HepG2 (cell line): ENCODE data around the gene DCDC2. TPM values are rescaled to one million over a fixed set of nuclear protein-coding genes. Genes with fewer than 3 reads are reported as not detected.

ENCODE experiments used
- ADNP ChIP-seq: sonication (generic); formaldehyde crosslinking; IDR thresholded peaks from 2 replicates; pipeline ENCODE4 v1.4.0; 2020; ENCODE audit warnings: missing genetic modification reagents
- CHD4 ChIP-seq: fragments of 200-600 bp; sonication (generic); IDR thresholded peaks from 2 replicates; pipeline ENCODE4 v1.7.0; 2017; ENCODE audit warnings: mild to moderate bottlenecking, low read length, borderline replicate concordance
- DPF2 ChIP-seq: sonication (generic); formaldehyde crosslinking; IDR thresholded peaks from 2 replicates; pipeline ENCODE4 v1.4.0; 2020; ENCODE audit warnings: mild to moderate bottlenecking, low read depth, missing genetic modification reagents, borderline replicate concordance
- ETV5 ChIP-seq: IDR thresholded peaks from 2 replicates; pipeline ENCODE4 v1.6.1; 2018; ENCODE audit warnings: missing biosample characterization, missing genetic modification reagents, inconsistent platforms, borderline replicate concordance
- HMGXB4 ChIP-seq, 2 experiments: sonication (generic) in 1 of 2; formaldehyde crosslinking in 1 of 2; IDR thresholded peaks; 2 replicates each; pipeline versions ENCODE4 v1.4.0 to v1.6.1; 2018 to 2020; ENCODE audit warnings: missing genetic modification reagents in 2 of 2, borderline replicate concordance in 1 of 2, low read depth in 1 of 2, mild to moderate bottlenecking in 1 of 2, missing biosample characterization in 1 of 2
- HNF4G ChIP-seq, 2 experiments: sonication (generic) in 1 of 2; formaldehyde crosslinking in 1 of 2; IDR thresholded peaks; 2 replicates each; pipeline versions ENCODE4 v1.4.0 to v1.6.1; 2011 to 2020; ENCODE audit warnings: borderline replicate concordance in 2 of 2, low read depth in 2 of 2, mild to moderate bottlenecking in 2 of 2, low read length in 1 of 2, missing genetic modification reagents in 1 of 2, moderate library complexity in 1 of 2
- ISL2 ChIP-seq: sonication (generic); formaldehyde crosslinking; IDR thresholded peaks from 2 replicates; pipeline ENCODE4 v1.5.0; 2020; ENCODE audit warnings: missing genetic modification reagents
- KDM5A ChIP-seq: fragments of 200-600 bp; sonication (generic); IDR thresholded peaks from 2 replicates; pipeline ENCODE4 v1.7.0; 2018; ENCODE audit warnings: antibody characterized with exemption, mild to moderate bottlenecking, low read length, borderline replicate concordance
- MZF1 ChIP-seq: sonication (generic); formaldehyde crosslinking; IDR thresholded peaks from 2 replicates; pipeline ENCODE4 v1.8.1; 2023; ENCODE audit warnings: mild to moderate bottlenecking, missing genetic modification reagents, borderline replicate concordance
- NCOA2 ChIP-seq: sonication (generic); formaldehyde crosslinking; IDR thresholded peaks from 2 replicates; pipeline ENCODE4 v1.8.0; 2022; ENCODE audit warnings: inconsistent platforms
- PAF1 ChIP-seq: IDR thresholded peaks from 2 replicates; pipeline ENCODE4 v1.6.1; 2016; ENCODE audit warnings: missing genetic modification reagents, missing compliant biosample characterization
- REPIN1 ChIP-seq: sonication (generic); formaldehyde crosslinking; IDR thresholded peaks from 2 replicates; pipeline ENCODE4 v1.8.0; 2022; ENCODE audit warnings: missing genetic modification reagents, low read depth, mild to moderate bottlenecking, borderline replicate concordance
- SNAI1 ChIP-seq: sonication (generic); formaldehyde crosslinking; IDR thresholded peaks from 2 replicates; pipeline ENCODE4 v1.5.0; 2020; ENCODE audit warnings: mild to moderate bottlenecking, missing genetic modification reagents, borderline replicate concordance
- SOX13 ChIP-seq, 3 experiments: fragments of 450-650 bp in 1 of 3; sonication (generic) in 1 of 3; formaldehyde crosslinking in 1 of 3; IDR thresholded peaks in 2 of 3; conservative IDR thresholded peaks in 1 of 3; 2 replicates each; pipeline versions ENCODE4 v1.5.0 to v1.6.1; 2016 to 2020; ENCODE audit warnings: antibody characterized with exemption in 1 of 3, mild to moderate bottlenecking in 1 of 3, missing compliant biosample characterization in 1 of 3, missing genetic modification reagents in 1 of 3, moderate library complexity in 1 of 3
- THAP11 ChIP-seq: IDR thresholded peaks from 2 replicates; pipeline ENCODE4 v1.6.1; 2016; ENCODE audit warnings: missing biosample characterization, missing genetic modification reagents
- U2AF1 ChIP-seq: fragments of 200-400 bp; formaldehyde crosslinking; optimal IDR thresholded peaks from 2 replicates; pipeline ENCODE3; 2017; ENCODE audit warnings: mild to moderate bottlenecking, low read depth, low read length
- ZNF121 ChIP-seq: sonication (generic); formaldehyde crosslinking; IDR thresholded peaks from 2 replicates; pipeline ENCODE4 v1.5.0; 2020; ENCODE audit warnings: mild to moderate bottlenecking, missing genetic modification reagents
- ZNF138 ChIP-seq: sonication (generic); formaldehyde crosslinking; IDR thresholded peaks from 2 replicates; pipeline ENCODE4 v1.5.0; 2020; ENCODE audit warnings: mild to moderate bottlenecking, low read depth, missing genetic modification reagents
- ZNF644 ChIP-seq: IDR thresholded peaks from 2 replicates; pipeline ENCODE4 v1.6.1; 2016; ENCODE audit warnings: low read depth
- ZNF709 ChIP-seq: sonication (generic); formaldehyde crosslinking; IDR thresholded peaks from 2 replicates; pipeline ENCODE4 v1.5.0; 2020; ENCODE audit warnings: mild to moderate bottlenecking, missing genetic modification reagents
- ZSCAN29 ChIP-seq: sonication (generic); formaldehyde crosslinking; conservative IDR thresholded peaks from 2 replicates; pipeline ENCODE4 v1.4.0; 2020; ENCODE audit warnings: mild to moderate bottlenecking, missing genetic modification reagents
- polyA plus RNA-seq, 8 experiments: library from polyadenylated mRNA; depleted of rRNA in 3 of 8; stranded (reverse) in 7 of 8; unstranded in 1 of 8; fragments of >200 nt; fragmentation: Illumina TruSeq in 4 of 8; extraction: Trizol in 4 of 8; gene quantifications; 2 replicates each; pipeline versions ENCODE4 v1.2.1 to v1.2.3, GENCODE V29; 2011 to 2016; ENCODE audit warnings: low read depth in 4 of 8, missing spikeins in 1 of 8, mixed read lengths in 1 of 8; ENCODE audit not compliant: insufficient read depth in 1 of 8
- total RNA-seq, 5 experiments: library from RNA; depleted of rRNA; stranded (reverse); fragments of >200 nt; fragmentation: Illumina TruSeq; extraction: Trizol; gene quantifications; 2 replicates each; pipeline ENCODE4 v1.2.3, GENCODE V29; 2016; ENCODE audit warnings: low read depth in 1 of 5
- TF ChIP-seq, protein P1 (sequence below): sonication (generic); formaldehyde crosslinking; IDR thresholded peaks from 2 replicates; pipeline ENCODE4 v1.5.1; 2020; ENCODE audit warnings: mild to moderate bottlenecking, missing genetic modification reagents, borderline replicate concordance

DCDC2 gene
- total and polyA plus RNA-seq, 2 of the 13 experiments (the other 11 are each of a cell fraction or from before 2014, with no cell fraction given): 9.0 to 36.2 TPM

DNA sequence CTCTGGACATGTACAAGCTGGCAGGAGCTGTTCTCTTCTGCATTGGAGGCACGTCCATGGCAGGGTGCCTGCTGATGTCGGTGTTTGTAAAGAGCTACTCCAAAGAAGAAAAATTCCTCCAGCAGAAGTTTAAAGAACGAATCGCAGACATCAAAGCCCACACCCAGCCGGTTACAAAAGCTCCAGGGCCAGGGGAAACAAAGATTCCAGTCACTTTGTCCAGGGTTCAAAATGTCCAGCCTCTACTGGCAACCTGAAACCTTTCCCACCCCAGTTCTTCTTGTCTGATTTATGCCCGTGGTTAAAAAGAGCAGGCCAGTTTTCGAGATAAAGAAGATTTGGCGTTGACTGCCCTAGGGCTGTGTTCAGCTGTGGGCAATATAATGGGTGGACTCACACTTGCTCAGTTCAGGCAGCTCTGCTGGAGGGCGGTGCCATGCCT, 212.1 kb downstream of the DCDC2 start (continued):
- TF ChIP-seq REPIN1 (CRISPR knock-in tag) (peak; percentile 43; the same call in 1 of the 2 replicates), HNF4G (IDR thresholded peaks at IDR 0.05; ENCODE audit: borderline replicate concordance, low read depth, low read length) (peak; percentile 78), HNF4G (CRISPR knock-in tag; IDR thresholded peaks at IDR 0.05; ENCODE audit: borderline replicate concordance, low read depth) (no peak), U2AF1 (peak; percentile 41), ZNF138 (no peak), KDM5A (no peak), CHD4 (peak; percentile 89; the same call in 1 of the 2 replicates), HMGXB4 (CRISPR knock-in tag; IDR thresholded peaks at IDR 0.05; ENCODE audit: borderline replicate concordance in 1 of 2, low read depth in 1 of 2) (peak in 1 of 2 experiments; percentile 45; a peak in 1 of 4 replicates), THAP11 (CRISPR knock-in tag) (0 out of 2 replicates have a peak, but pooled peaks have one; percentile 20), ZNF644 (CRISPR knock-in tag) (peak; percentile 84; the same call in 1 of the 2 replicates), ZNF709 (CRISPR knock-in tag) (no peak), NCOA2 (CRISPR knock-in tag) (peak; percentile 90), ZSCAN29 (CRISPR knock-in tag) (peak; percentile 80; the same call in 1 of the 2 replicates), ADNP (CRISPR knock-in tag) (peak; percentile 65; the same call in 1 of the 2 replicates), ETV5 (CRISPR knock-in tag) (peak; percentile 24; the same call in 1 of the 2 replicates), ZNF121 (CRISPR knock-in tag) (peak; percentile 99), SNAI1 (CRISPR knock-in tag) (no peak), SOX13 (IDR thresholded peaks at IDR 0.05) (peak; percentile 82), SOX13 (CRISPR knock-in tag; conservative IDR thresholded peaks at IDR 0.05 in 1 of 2, IDR thresholded peaks at IDR 0.05 in 1 of 2) (peak in 1 of 2 experiments; percentile 92; a peak in 2 of 4 replicates), ISL2 (CRISPR knock-in tag) (peak; percentile 88), PAF1 (CRISPR knock-in tag) (no peak), DPF2 (peak; percentile 66; the same call in 1 of the 2 replicates), MZF1 (CRISPR knock-in tag) (no peak)
- TF ChIP-seq, protein P1, sequence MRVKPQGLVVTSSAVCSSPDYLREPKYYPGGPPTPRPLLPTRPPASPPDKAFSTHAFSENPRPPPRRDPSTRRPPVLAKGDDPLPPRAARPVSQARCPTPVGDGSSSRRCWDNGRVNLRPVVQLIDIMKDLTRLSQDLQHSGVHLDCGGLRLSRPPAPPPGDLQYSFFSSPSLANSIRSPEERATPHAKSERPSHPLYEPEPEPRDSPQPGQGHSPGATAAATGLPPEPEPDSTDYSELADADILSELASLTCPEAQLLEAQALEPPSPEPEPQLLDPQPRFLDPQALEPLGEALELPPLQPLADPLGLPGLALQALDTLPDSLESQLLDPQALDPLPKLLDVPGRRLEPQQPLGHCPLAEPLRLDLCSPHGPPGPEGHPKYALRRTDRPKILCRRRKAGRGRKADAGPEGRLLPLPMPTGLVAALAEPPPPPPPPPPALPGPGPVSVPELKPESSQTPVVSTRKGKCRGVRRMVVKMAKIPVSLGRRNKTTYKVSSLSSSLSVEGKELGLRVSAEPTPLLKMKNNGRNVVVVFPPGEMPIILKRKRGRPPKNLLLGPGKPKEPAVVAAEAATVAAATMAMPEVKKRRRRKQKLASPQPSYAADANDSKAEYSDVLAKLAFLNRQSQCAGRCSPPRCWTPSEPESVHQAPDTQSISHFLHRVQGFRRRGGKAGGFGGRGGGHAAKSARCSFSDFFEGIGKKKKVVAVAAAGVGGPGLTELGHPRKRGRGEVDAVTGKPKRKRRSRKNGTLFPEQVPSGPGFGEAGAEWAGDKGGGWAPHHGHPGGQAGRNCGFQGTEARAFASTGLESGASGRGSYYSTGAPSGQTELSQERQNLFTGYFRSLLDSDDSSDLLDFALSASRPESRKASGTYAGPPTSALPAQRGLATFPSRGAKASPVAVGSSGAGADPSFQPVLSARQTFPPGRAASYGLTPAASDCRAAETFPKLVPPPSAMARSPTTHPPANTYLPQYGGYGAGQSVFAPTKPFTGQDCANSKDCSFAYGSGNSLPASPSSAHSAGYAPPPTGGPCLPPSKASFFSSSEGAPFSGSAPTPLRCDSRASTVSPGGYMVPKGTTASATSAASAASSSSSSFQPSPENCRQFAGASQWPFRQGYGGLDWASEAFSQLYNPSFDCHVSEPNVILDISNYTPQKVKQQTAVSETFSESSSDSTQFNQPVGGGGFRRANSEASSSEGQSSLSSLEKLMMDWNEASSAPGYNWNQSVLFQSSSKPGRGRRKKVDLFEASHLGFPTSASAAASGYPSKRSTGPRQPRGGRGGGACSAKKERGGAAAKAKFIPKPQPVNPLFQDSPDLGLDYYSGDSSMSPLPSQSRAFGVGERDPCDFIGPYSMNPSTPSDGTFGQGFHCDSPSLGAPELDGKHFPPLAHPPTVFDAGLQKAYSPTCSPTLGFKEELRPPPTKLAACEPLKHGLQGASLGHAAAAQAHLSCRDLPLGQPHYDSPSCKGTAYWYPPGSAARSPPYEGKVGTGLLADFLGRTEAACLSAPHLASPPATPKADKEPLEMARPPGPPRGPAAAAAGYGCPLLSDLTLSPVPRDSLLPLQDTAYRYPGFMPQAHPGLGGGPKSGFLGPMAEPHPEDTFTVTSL: peak; percentile 91; the same call in 1 of the 2 replicates
